K562 (cell line): ENCODE results near the gene NAA15.

Experiments used
- CREB1 ChIP-seq, 2 experiments: sonication (generic) in 1 of 2; formaldehyde crosslinking in 1 of 2; IDR thresholded peaks; 2 replicates each; pipeline versions ENCODE4 v1.6.1 to v1.8.0; 2012 to 2022; ENCODE audit warnings: inconsistent platforms in 1 of 2, mild to moderate bottlenecking in 1 of 2, missing genetic modification reagents in 1 of 2, moderate library complexity in 1 of 2
- ESRRB ChIP-seq: fragments of 250-450 bp; sonication (Bioruptor Pico); IDR thresholded peaks from 2 replicates; pipeline ENCODE4 v1.5.0; 2020; ENCODE audit warnings: mild to moderate bottlenecking, moderate library complexity, borderline replicate concordance
- EZH2 ChIP-seq: IDR thresholded peaks from 2 replicates; pipeline ENCODE4 v1.6.1; 2012; ENCODE audit warnings: low read depth, mild to moderate bottlenecking, inconsistent platforms, low read length, borderline replicate concordance
- FOXM1 ChIP-seq, 2 experiments: fragments of 450-650 bp in 1 of 2; sonication (generic) in 1 of 2; formaldehyde crosslinking in 1 of 2; IDR thresholded peaks; 2 replicates each; pipeline versions ENCODE4 v1.6.1 to v1.9.0; 2017 to 2022; ENCODE audit warnings: low read depth in 2 of 2, mild to moderate bottlenecking in 2 of 2, missing genetic modification reagents in 1 of 2, moderate library complexity in 1 of 2
- IRF2 ChIP-seq: sonication (generic); formaldehyde crosslinking; IDR thresholded peaks from 2 replicates; pipeline ENCODE4 v1.8.1; 2022; ENCODE audit warnings: mild to moderate bottlenecking, missing genetic modification reagents
- NRF1 ChIP-seq, 2 experiments: fragments of 450-650 bp; IDR thresholded peaks in 1 of 2; conservative IDR thresholded peaks in 1 of 2; 2 replicates each; pipeline ENCODE4 v1.6.1; 2014; ENCODE audit warnings: mild to moderate bottlenecking in 2 of 2
- SNRNP70 ChIP-seq: fragments of 200-400 bp; formaldehyde crosslinking; optimal IDR thresholded peaks from 2 replicates; pipeline ENCODE3; 2017; ENCODE audit warnings: low read depth, low read length
- TGIF2 ChIP-seq: sonication (generic); formaldehyde crosslinking; IDR thresholded peaks from 2 replicates; pipeline ENCODE4 v1.8.1; 2022; ENCODE audit warnings: mild to moderate bottlenecking, missing genetic modification reagents, moderate library complexity
- TF ChIP-seq, protein P1 (sequence below), 3 experiments: IDR thresholded peaks in 2 of 3; conservative IDR thresholded peaks in 1 of 3; 2 replicates each; pipeline ENCODE4 v1.5.1; 2011 to 2012; ENCODE audit warnings: low read length in 3 of 3, mild to moderate bottlenecking in 3 of 3, control low read depth in 2 of 3, improper control_type of control experiment in 1 of 3, inconsistent platforms in 1 of 3, low read depth in 1 of 3, mixed read lengths in 1 of 3, moderate library complexity in 1 of 3; ENCODE audit not compliant: insufficient read depth in 2 of 3
- TF ChIP-seq, protein P2 (sequence below): fragments of 450-650 bp; IDR thresholded peaks from 2 replicates; pipeline ENCODE4 v1.6.1; 2018; ENCODE audit not compliant: partially characterized antibody

DNA sequence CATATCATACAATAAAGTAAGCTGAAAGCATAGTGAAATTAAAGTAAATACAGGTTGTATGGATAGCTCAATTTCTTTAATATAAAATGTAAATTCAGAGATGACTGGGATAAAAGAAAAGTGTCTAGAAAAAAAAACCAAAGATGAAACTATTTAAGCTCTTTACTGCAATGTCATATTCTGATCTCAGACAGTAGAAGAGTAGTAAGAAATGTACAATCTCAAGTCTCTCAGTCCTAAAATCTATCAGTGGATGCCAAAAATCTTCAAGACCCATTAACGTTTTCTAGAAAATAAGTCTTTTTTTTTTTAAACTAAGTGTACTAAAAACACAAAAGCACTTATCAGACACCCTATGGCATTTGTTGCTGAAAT is 35.1 kb upstream of the NAA15 start:
- TF ChIP-seq, protein P1, sequence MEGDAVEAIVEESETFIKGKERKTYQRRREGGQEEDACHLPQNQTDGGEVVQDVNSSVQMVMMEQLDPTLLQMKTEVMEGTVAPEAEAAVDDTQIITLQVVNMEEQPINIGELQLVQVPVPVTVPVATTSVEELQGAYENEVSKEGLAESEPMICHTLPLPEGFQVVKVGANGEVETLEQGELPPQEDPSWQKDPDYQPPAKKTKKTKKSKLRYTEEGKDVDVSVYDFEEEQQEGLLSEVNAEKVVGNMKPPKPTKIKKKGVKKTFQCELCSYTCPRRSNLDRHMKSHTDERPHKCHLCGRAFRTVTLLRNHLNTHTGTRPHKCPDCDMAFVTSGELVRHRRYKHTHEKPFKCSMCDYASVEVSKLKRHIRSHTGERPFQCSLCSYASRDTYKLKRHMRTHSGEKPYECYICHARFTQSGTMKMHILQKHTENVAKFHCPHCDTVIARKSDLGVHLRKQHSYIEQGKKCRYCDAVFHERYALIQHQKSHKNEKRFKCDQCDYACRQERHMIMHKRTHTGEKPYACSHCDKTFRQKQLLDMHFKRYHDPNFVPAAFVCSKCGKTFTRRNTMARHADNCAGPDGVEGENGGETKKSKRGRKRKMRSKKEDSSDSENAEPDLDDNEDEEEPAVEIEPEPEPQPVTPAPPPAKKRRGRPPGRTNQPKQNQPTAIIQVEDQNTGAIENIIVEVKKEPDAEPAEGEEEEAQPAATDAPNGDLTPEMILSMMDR (IDR thresholded peaks at IDR 0.05 in 2 of 3, conservative IDR thresholded peaks at IDR 0.05 in 1 of 3; ENCODE audit: insufficient read depth in 2 of 3, low read depth in 1 of 3, low read length in 3 of 3): no peak
- no peak for TF ChIP-seq SNRNP70
- no peak for TF ChIP-seq EZH2
- no peak for TF ChIP-seq ESRRB (CRISPR knock-in tag)
- TF ChIP-seq NRF1 (conservative IDR thresholded peaks at IDR 0.05 in 1 of 2, IDR thresholded peaks at IDR 0.05 in 1 of 2): no peak
- TF ChIP-seq, protein P2, sequence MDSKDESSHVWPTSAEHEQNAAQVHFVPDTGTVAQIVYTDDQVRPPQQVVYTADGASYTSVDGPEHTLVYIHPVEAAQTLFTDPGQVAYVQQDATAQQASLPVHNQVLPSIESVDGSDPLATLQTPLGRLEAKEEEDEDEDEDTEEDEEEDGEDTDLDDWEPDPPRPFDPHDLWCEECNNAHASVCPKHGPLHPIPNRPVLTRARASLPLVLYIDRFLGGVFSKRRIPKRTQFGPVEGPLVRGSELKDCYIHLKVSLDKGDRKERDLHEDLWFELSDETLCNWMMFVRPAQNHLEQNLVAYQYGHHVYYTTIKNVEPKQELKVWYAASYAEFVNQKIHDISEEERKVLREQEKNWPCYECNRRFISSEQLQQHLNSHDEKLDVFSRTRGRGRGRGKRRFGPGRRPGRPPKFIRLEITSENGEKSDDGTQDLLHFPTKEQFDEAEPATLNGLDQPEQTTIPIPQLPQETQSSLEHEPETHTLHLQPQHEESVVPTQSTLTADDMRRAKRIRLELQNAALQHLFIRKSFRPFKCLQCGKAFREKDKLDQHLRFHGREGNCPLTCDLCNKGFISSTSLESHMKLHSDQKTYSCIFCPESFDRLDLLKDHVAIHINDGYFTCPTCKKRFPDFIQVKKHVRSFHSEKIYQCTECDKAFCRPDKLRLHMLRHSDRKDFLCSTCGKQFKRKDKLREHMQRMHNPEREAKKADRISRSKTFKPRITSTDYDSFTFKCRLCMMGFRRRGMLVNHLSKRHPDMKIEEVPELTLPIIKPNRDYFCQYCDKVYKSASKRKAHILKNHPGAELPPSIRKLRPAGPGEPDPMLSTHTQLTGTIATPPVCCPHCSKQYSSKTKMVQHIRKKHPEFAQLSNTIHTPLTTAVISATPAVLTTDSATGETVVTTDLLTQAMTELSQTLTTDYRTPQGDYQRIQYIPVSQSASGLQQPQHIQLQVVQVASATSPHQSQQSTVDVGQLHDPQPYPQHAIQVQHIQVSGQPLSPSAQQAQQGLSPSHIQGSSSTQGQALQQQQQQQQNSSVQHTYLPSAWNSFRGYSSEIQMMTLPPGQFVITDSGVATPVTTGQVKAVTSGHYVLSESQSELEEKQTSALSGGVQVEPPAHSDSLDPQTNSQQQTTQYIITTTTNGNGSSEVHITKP: no peak
- no peak for TF ChIP-seq FOXM1 (IDR thresholded peaks at IDR 0.05; ENCODE audit: low read depth)
- TF ChIP-seq FOXM1 (CRISPR knock-in tag; IDR thresholded peaks at IDR 0.05; ENCODE audit: low read depth): no peak
- no peak for TF ChIP-seq IRF2 (CRISPR knock-in tag)
- TF ChIP-seq CREB1 (IDR thresholded peaks at IDR 0.05): no peak
- TF ChIP-seq CREB1 (CRISPR knock-in tag; IDR thresholded peaks at IDR 0.05): no peak
- no peak for TF ChIP-seq TGIF2 (CRISPR knock-in tag)
